ENCODE measurements around the gene FUCA2. TPM values are rescaled to one million over a fixed set of nuclear protein-coding genes. Genes with fewer than 3 reads are reported as not detected.
A peak's percentile ranks its signal among the peaks of the same experiment; 100 is the strongest.
"Not testable (repeated sequence)": the region's sequence is repeated elsewhere in the genome, so short reads cannot be mapped to it uniquely, and the experiment has no call there.

Gene FUCA2
- total RNA-seq, 1 donor from 2014 or later: 38.7 TPM

GRCh38 chr6:143504369-143504768, 7.2 kb downstream of the FUCA2 start:
- DNase-seq (ENCODE audit: low read depth, low spot score): no peak

- DNase-seq (ENCODE audit: low read depth, low spot score): no peak
Measured at GRCh38 chr6:143501851-143502250, 9.7 kb downstream of the FUCA2 start.

GRCh38 chr6:143498428-143498827, 13.1 kb downstream of the FUCA2 start:
- no peak for DNase-seq (ENCODE audit: low read depth, low spot score)

- no peak for DNase-seq (ENCODE audit: low read depth, low spot score)
Measured at GRCh38 chr6:143496974-143497373, 14.5 kb downstream of the FUCA2 start.

- no peak for DNase-seq (ENCODE audit: low read depth, low spot score)
Measured at GRCh38 chr6:143490775-143491174, 20.7 kb downstream of the FUCA2 start.

- DNase-seq (ENCODE audit: low read depth, low spot score): no peak
Measured at GRCh38 chr6:143490244-143490643, 21.3 kb downstream of the FUCA2 start.

GRCh38 chr6:143486752-143487151, 24.8 kb downstream of the FUCA2 start:
- no peak for DNase-seq (ENCODE audit: low read depth, low spot score)

GRCh38 chr6:143485967-143486366, 25.6 kb downstream of the FUCA2 start:
- DNase-seq (ENCODE audit: low read depth, low spot score): no peak

- no peak for DNase-seq (ENCODE audit: low read depth, low spot score)
Measured at GRCh38 chr6:143482593-143482992, 28.9 kb downstream of the FUCA2 start.

GRCh38 chr6:143478479-143479062, 32.9 kb downstream of the FUCA2 start:
- DNase-seq (ENCODE audit: low read depth, low spot score): no peak

- no peak for DNase-seq (ENCODE audit: low read depth, low spot score)
Measured at GRCh38 chr6:143476545-143476944, 35.0 kb downstream of the FUCA2 start.

GRCh38 chr6:143471822-143472221, 39.7 kb downstream of the FUCA2 start:
- DNase-seq (ENCODE audit: low read depth, low spot score): no peak

GRCh38 chr6:143468823-143469222, 42.7 kb downstream of the FUCA2 start:
- DNase-seq (ENCODE audit: low read depth, low spot score): not testable (repeated sequence)

- DNase-seq (ENCODE audit: low read depth, low spot score): no peak
Measured at GRCh38 chr6:143468026-143468425, 43.5 kb downstream of the FUCA2 start.

- DNase-seq (ENCODE audit: low read depth, low spot score): no peak
Measured at GRCh38 chr6:143465546-143465945, 46.0 kb downstream of the FUCA2 start.

GRCh38 chr6:143457563-143458359, 53.8 kb downstream of the FUCA2 start:
- no peak for DNase-seq (ENCODE audit: low read depth, low spot score)

- no peak for DNase-seq (ENCODE audit: low read depth, low spot score)
Measured at GRCh38 chr6:143451531-143451930, 60.0 kb downstream of the FUCA2 start.

GRCh38 chr6:143450453-143451371, 60.8 kb downstream of the FUCA2 start, which contains the start of the genes ADAT2 and PEX3:
Gene ADAT2 (minus strand): TSS chr6:143450695. CDS start chr6:143450658, 37 bp downstream.
Gene PEX3 (plus strand): TSS chr6:143450805. CDS start chr6:143451043, 238 bp downstream.
- DNase-seq (ENCODE audit: low read depth, low spot score): peak; percentile 79

- DNase-seq (ENCODE audit: low read depth, low spot score): no peak
Measured at GRCh38 chr6:143449714-143450452, 61.6 kb downstream of the FUCA2 start.

- no peak for DNase-seq (ENCODE audit: low read depth, low spot score)
Measured at GRCh38 chr6:143449082-143449713, 62.3 kb downstream of the FUCA2 start.

- not testable (repeated sequence) for DNase-seq (ENCODE audit: low read depth, low spot score)
Measured at GRCh38 chr6:143447865-143448264, 63.7 kb downstream of the FUCA2 start.

Measured in pulmonary artery endothelial cell (primary cell).